A549 (cell line): ENCODE results near the gene EMILIN1. TPM values are rescaled to one million over a fixed set of nuclear protein-coding genes. Genes with fewer than 3 reads are reported as not detected.

Experiments
- ATAC-seq, 2 experiments: fragments of 200-7000 bp in 1 of 2; fragments of >200 bp in 1 of 2; cut with Nextera tagmentation in 1 of 2; cut with Tn5 transposase in 1 of 2; 3 replicates each; pipeline versions ENCODE4 v1.8.0 to v1.9.1; 2018 to 2020; ENCODE audit warnings: mild to moderate bottlenecking in 1 of 2, moderate library complexity in 1 of 2
- CTCF ChIA-PET: fragments of 300-600 bp; sonication (Branson Sonifier 250); formaldehyde crosslinking; extraction: SDS; loops from one replicate; lab custom pipeline; 2021; ENCODE audit warnings: antibody characterized with exemption, inconsistent platforms; lab: Yijun Ruan, JAX
- POLR2A ChIA-PET: fragments of 350-600 bp; formaldehyde crosslinking; extraction: SDS; loops from one replicate; lab custom pipeline; 2021; ENCODE audit warnings: antibody characterized with exemption, inconsistent platforms; lab: Yijun Ruan, JAX
- DNase-seq, 2 experiments: peaks; one replicate each; pipeline versions ENCODE4 v3.0.0 to v3.0.0-alpha.2; 2011 to 2016; ENCODE audit warnings: low read depth in 1 of 2, low spot score in 1 of 2
- FAIRE-seq: peaks from 2 replicates; lab custom pipeline; 2011; peaks lifted over from hg19 to GRCh38; lab: Jason Lieb, UNC
- H3K27ac ChIP-seq, 2 experiments: fragments of >200 bp; sonication (Bioruptor Twin); formaldehyde crosslinking; 3 replicates each; pipeline ENCODE4 v1.5.1; 2016 to 2017
- H3K4me1 ChIP-seq: fragments of >200 bp; sonication (Bioruptor Twin); formaldehyde crosslinking; 3 replicates; pipeline ENCODE4 v1.6.1; 2016
- H3K4me2 ChIP-seq: fragments of >200 bp; sonication (Bioruptor Twin); formaldehyde crosslinking; 3 replicates; pipeline ENCODE4 v1.6.1; 2016
- H3K4me3 ChIP-seq: fragments of >200 bp; sonication (Bioruptor Twin); formaldehyde crosslinking; 3 replicates; pipeline ENCODE4 v1.5.1; 2016
- H3K9me3 ChIP-seq: fragments of >200 bp; sonication (Bioruptor Twin); formaldehyde crosslinking; 3 replicates; pipeline ENCODE4 v1.6.1; 2016
- CBX2 ChIP-seq: fragments of 200-600 bp; sonication (generic); IDR thresholded peaks from 2 replicates; pipeline ENCODE4 v1.6.1; 2016; ENCODE audit warnings: low read depth, mild to moderate bottlenecking, borderline replicate concordance
- EP300 ChIP-seq, 2 experiments: fragments of >200 bp; sonication (Bioruptor Twin); formaldehyde crosslinking; IDR thresholded peaks; 2 replicates in 1 of 2; 3 replicates in 1 of 2; pipeline ENCODE4 v1.6.1; 2016 to 2017
- FOSB ChIP-seq: fragments of 250-450 bp; sonication (Bioruptor Pico); IDR thresholded peaks from 2 replicates; pipeline ENCODE4 v1.5.0; 2020; ENCODE audit warnings: mild to moderate bottlenecking, moderate library complexity
- FOSL2 ChIP-seq, 2 experiments: fragments of 450-650 bp in 1 of 2; fragments of >200 bp in 1 of 2; sonication (Bioruptor Twin) in 1 of 2; formaldehyde crosslinking; IDR thresholded peaks; 2 replicates each; pipeline versions ENCODE4 v1.5.0 to v1.6.1; 2016 to 2020; ENCODE audit warnings: mild to moderate bottlenecking in 1 of 2, moderate library complexity in 1 of 2
- FOXS1 ChIP-seq: fragments of 250-450 bp; sonication (Bioruptor Pico); IDR thresholded peaks from 2 replicates; pipeline ENCODE4 v1.5.0; 2020; ENCODE audit warnings: mild to moderate bottlenecking, moderate library complexity
- HOXA7 ChIP-seq: fragments of 250-450 bp; sonication (Bioruptor Pico); IDR thresholded peaks from 2 replicates; pipeline ENCODE4 v1.5.0; 2020; ENCODE audit warnings: mild to moderate bottlenecking, moderate library complexity
- MAZ ChIP-seq: fragments of 150-350 bp; IDR thresholded peaks from 2 replicates; pipeline ENCODE4 v1.6.1; 2014; ENCODE audit warnings: antibody characterized with exemption, low read depth, low read length, borderline replicate concordance
- NFE2L2 ChIP-seq: fragments of 150-350 bp; conservative IDR thresholded peaks from 2 replicates; pipeline ENCODE4 v1.6.1; 2014; ENCODE audit warnings: low read length
- NPAS2 ChIP-seq: fragments of 250-450 bp; sonication (Bioruptor Pico); IDR thresholded peaks from 2 replicates; pipeline ENCODE4 v1.8.0; 2022; ENCODE audit warnings: mild to moderate bottlenecking, moderate library complexity, borderline replicate concordance
- RAD21 ChIP-seq, 2 experiments: fragments of >200 bp in 1 of 2; sonication (Bioruptor Twin) in 1 of 2; formaldehyde crosslinking in 1 of 2; IDR thresholded peaks in 1 of 2; conservative IDR thresholded peaks in 1 of 2; 2 replicates in 1 of 2; 3 replicates in 1 of 2; pipeline ENCODE4 v1.6.1; 2012 to 2018; ENCODE audit warnings: inconsistent platforms in 1 of 2
- RFX5 ChIP-seq: fragments of 450-650 bp; IDR thresholded peaks from 2 replicates; pipeline ENCODE4 v1.7.1; 2014; ENCODE audit warnings: antibody characterized with exemption, mild to moderate bottlenecking, moderate library complexity
- SREBF2 ChIP-seq: fragments of 450-650 bp; IDR thresholded peaks from 2 replicates; pipeline ENCODE4 v1.6.1; 2014; ENCODE audit warnings: mild to moderate bottlenecking, moderate library complexity
- TP53 ChIP-seq: fragments of 250-450 bp; sonication (Bioruptor Pico); IDR thresholded peaks from 2 replicates; pipeline ENCODE4 v1.5.0; 2021; ENCODE audit warnings: mild to moderate bottlenecking, moderate library complexity
- ZNF302 ChIP-seq: fragments of 250-450 bp; sonication (Bioruptor Pico); IDR thresholded peaks from 2 replicates; pipeline ENCODE4 v1.9.0; 2021; ENCODE audit warnings: inconsistent platforms, mild to moderate bottlenecking, moderate library complexity
- ZSCAN20 ChIP-seq: fragments of 250-450 bp; sonication (Bioruptor Pico); IDR thresholded peaks from 2 replicates; pipeline ENCODE4 v1.8.0; 2022; ENCODE audit warnings: mild to moderate bottlenecking, moderate library complexity
- WGBS: methylation state at CpG from one replicate; pipeline ENCODE4 v1.1.6; 2017; ENCODE audit errors: missing lambda C conversion rate; 5-methylcytosine and 5-hydroxymethylcytosine counted together
- polyA plus RNA-seq, 4 experiments: library from polyadenylated mRNA; depleted of rRNA in 3 of 4; stranded (reverse); fragments of >200 nt; fragmentation: RNase III in 1 of 4; extraction: RNeasy Plus Mini Kit Qiagen cat#74134 plus additional on column Dnase treatment in 1 of 4; gene quantifications; 2 replicates in 3 of 4; 3 replicates in 1 of 4; pipeline ENCODE4 v1.2.3, GENCODE V29; 2011 to 2017
- TF ChIP-seq, protein P1 (sequence below): IDR thresholded peaks from 2 replicates; pipeline ENCODE4 v1.6.1; 2012
- TF ChIP-seq, protein P2 (sequence below): fragments of 250-450 bp; sonication (Bioruptor Pico); IDR thresholded peaks from 2 replicates; pipeline ENCODE4 v1.5.0; 2021; ENCODE audit warnings: mild to moderate bottlenecking, moderate library complexity, borderline replicate concordance

EMILIN1 gene
- polyA plus RNA-seq, 2 of the 4 experiments (the other 2 are of a cell fraction), result 0.13 to 0.49 TPM

DNA sequence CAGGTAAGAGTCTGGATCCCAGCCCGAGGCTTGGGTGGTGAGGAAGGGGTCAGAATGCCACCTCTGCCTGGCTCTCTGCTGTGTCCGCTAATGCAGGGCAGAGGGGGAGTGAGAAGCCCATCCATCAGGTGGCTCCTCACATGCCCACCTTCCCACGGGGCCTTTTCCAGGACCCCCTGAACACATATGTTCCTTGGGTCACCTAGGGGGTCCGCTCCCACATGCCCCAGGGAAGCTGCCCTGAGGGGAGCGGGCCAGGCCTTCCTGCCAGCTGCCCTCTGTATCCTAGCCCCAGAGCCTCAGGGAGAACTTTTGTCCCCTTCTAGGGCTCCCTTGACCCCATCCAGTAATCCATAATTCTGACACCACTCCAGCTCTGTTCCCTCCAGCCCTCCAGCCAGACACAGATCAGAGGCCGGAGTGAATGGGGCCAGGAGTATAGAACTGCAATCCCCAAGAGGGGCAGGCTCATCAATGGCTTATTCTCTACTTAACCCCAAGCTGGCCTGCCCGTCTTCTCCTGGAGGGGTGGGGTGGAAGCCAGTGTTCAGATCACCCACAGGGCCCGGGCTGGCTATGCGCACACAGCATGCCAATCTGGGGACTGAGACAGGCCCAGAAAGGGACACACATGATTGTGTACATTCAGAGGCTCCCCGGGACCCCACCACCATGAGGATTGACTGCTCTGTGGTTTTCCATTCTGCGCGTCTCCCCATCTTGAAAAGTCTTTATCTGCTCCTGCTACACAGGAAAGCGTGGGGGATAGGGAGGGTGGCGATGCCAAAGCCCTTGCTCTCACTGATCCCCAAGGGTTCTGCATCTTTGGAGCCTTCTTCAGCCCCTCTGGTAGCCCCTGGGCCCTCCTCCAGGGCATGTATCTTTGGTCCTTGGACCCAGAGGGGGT, 1.1 kb downstream of the EMILIN1 start:
- Histone ChIP-seq H3K4me3 (no peak overlapping the region), H3K9me3 (no peaks in the 10 kb centered on the region), H3K4me2 (no peak overlapping the region), H3K27ac (no peak overlapping the region), H3K4me1 (peaks cover 7% of the 10 kb centered on the region)
- ATAC-seq (no peak), DNase-seq (no peak), FAIRE-seq (no peak)
- ChIA-PET CTCF (interaction anchor here (0.5 to 15.3 kb wide), 10 partner anchors 8 to 234 kb away, joined by 3 to 253 read pairs (median 4); partner anchors contain the start of gene OST4), POLR2A (no interaction called here)
- 85% methylated on average over 14 of the region's 14 CpGs for WGBS
- no peak for TF ChIP-seq FOSL2 (IDR thresholded peaks at IDR 0.05)
- no peak for TF ChIP-seq FOSL2 (CRISPR knock-in tag; IDR thresholded peaks at IDR 0.05)
- no peak for TF ChIP-seq TP53 (CRISPR knock-in tag)
- no peak for TF ChIP-seq ZNF302 (CRISPR knock-in tag)
- no peak for TF ChIP-seq HOXA7 (CRISPR knock-in tag)
- no peak for TF ChIP-seq NPAS2 (CRISPR knock-in tag)
- TF ChIP-seq SREBF2, result no peak
- TF ChIP-seq, protein P1, sequence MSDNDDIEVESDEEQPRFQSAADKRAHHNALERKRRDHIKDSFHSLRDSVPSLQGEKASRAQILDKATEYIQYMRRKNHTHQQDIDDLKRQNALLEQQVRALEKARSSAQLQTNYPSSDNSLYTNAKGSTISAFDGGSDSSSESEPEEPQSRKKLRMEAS, result no peak
- TF ChIP-seq, protein P2, sequence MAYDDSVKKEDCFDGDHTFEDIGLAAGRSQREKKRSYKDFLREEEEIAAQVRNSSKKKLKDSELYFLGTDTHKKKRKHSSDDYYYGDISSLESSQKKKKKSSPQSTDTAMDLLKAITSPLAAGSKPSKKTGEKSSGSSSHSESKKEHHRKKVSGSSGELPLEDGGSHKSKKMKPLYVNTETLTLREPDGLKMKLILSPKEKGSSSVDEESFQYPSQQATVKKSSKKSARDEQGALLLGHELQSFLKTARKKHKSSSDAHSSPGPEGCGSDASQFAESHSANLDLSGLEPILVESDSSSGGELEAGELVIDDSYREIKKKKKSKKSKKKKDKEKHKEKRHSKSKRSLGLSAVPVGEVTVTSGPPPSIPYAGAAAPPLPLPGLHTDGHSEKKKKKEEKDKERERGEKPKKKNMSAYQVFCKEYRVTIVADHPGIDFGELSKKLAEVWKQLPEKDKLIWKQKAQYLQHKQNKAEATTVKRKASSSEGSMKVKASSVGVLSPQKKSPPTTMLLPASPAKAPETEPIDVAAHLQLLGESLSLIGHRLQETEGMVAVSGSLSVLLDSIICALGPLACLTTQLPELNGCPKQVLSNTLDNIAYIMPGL (CRISPR knock-in tag), result no peak
- TF ChIP-seq EP300 (IDR thresholded peaks at IDR 0.05), result no peak
- TF ChIP-seq CBX2, result no peak
- no peak for TF ChIP-seq FOSB
- no peak for TF ChIP-seq ZSCAN20 (CRISPR knock-in tag)
- TF ChIP-seq MAZ, result no peak

DNA sequence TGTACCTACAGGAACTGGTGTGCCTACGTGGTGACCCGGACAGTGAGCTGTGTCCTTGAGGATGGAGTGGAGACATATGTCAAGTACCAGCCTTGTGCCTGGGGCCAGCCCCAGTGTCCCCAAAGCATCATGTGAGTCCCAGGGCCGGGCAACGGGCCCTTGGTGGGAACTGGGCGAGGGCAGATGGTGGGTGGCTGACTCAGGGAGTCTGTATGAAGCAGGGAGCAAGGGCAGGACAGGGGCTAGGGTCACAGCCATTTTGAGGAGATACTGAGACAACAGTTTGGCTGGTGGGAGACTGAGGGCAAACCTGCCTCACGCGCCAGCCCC, 1.7 kb downstream of the EMILIN1 start:
- Histone ChIP-seq H3K4me3 (no peak overlapping the region), H3K4me2 (no peak overlapping the region), H3K27ac (no peak overlapping the region), H3K4me1 (peaks cover 9% of the 10 kb centered on the region), H3K9me3 (no peaks in the 10 kb centered on the region)
- DNase-seq, result no peak
- TF ChIP-seq ZSCAN20 (CRISPR knock-in tag), result no peak
- TF ChIP-seq, protein P2 (CRISPR knock-in tag), result no peak
- TF ChIP-seq NFE2L2, result no peak
- TF ChIP-seq RFX5, result no peak
- no peak for TF ChIP-seq FOXS1 (CRISPR knock-in tag)
- no peak for TF ChIP-seq RAD21 (conservative IDR thresholded peaks at IDR 0.05 in 1 of 2, IDR thresholded peaks at IDR 0.05 in 1 of 2)
- FAIRE-seq, result no peak
- CTCF ChIA-PET, result interaction anchor here (0.6 to 15.3 kb wide), 9 partner anchors 10 to 200 kb away, joined by 3 to 253 read pairs (median 5); partner anchors contain the start of genes AGBL5 and OST4
- ATAC-seq, result no peak
- WGBS, result 87% methylated on average over 7 of the region's 7 CpGs
- POLR2A ChIA-PET, result no interaction called here
